HCT116 (cell line): Measurements from ENCODE around the gene KLHL5. TPM values are rescaled to one million over a fixed set of nuclear protein-coding genes. Genes with fewer than 3 reads are reported as not detected.

Experiments
- ATAC-seq: fragments of 200-7000 bp; cut with Tn5 transposase; 2 replicates; pipeline ENCODE4 v1.9.1; 2020; ENCODE audit warnings: mild to moderate bottlenecking, moderate library complexity
- BruUV-seq: library from RNA; stranded (reverse); fragments of 400-500 nt; replicated peaks from 2 replicates; lab custom pipeline; 2021; lab: Mats Ljungman, UMichigan
- CTCF ChIA-PET: fragments of 300-600 bp; sonication (Branson Sonifier 250); formaldehyde crosslinking; loops from one replicate; lab custom pipeline; 2021; ENCODE audit warnings: antibody characterized with exemption; lab: Charles Lee
- POLR2A ChIA-PET: fragments of 300-600, 350-600 bp; sonication (Branson Sonifier 250); formaldehyde crosslinking; loops from one replicate; lab custom pipeline; 2021; ENCODE audit warnings: antibody characterized with exemption; lab: Charles Lee
- RAD21 ChIA-PET, 2 experiments: fragments of 300-600 bp; sonication (Branson Sonifier 250); formaldehyde crosslinking; loops; one replicate each; lab custom pipeline; 2023; ENCODE audit warnings: low total read pairs in 2 of 2; ENCODE audit not compliant: uncharacterized antibody in 2 of 2, unreplicated experiment in 2 of 2, low non-redundant PET in 1 of 2; lab: Charles Lee
- DNase-seq: peaks from one replicate; pipeline ENCODE4 v3.0.0-alpha.2; 2010; ENCODE audit warnings: low read depth, low spot score
- H2AFZ ChIP-seq: fragments of 200-600 bp; shearing (Covaris generic), sonication (generic); 2 replicates; pipeline ENCODE4 v1.6.1; 2017; ENCODE audit warnings: low read depth, mixed run types, mixed read lengths, antibody characterized with exemption, low read length; ENCODE audit not compliant: poor library complexity, severe bottlenecking
- H3K27ac ChIP-seq: 2 replicates; pipeline ENCODE4 v1.5.1; 2012; ENCODE audit warnings: low read depth, low read length
- H3K27me3 ChIP-seq: fragments of 200-600 bp; sonication (generic); 2 replicates; pipeline ENCODE4 v1.6.1; 2016; ENCODE audit warnings: mixed run types, low read length, mixed read lengths; ENCODE audit not compliant: insufficient read depth
- H3K36me3 ChIP-seq, 2 experiments: fragments of 200-500 bp in 1 of 2; fragments of 200-600 bp in 1 of 2; sonication (Bioruptor generic) in 1 of 2; sonication (generic) in 1 of 2; 2 replicates each; pipeline versions ENCODE4 v1.5.1 to v1.6.1; 2014 to 2016; ENCODE audit warnings: low read length in 2 of 2, inconsistent platforms in 1 of 2, mixed read lengths in 1 of 2, mixed run types in 1 of 2; ENCODE audit not compliant: insufficient read depth in 2 of 2, control insufficient read depth in 1 of 2
- H3K4me1 ChIP-seq, 2 experiments: fragments of 200-600 bp in 1 of 2; sonication (generic) in 1 of 2; 2 replicates each; pipeline versions ENCODE4 v1.5.1 to v1.6.1; 2012 to 2017; ENCODE audit warnings: low read length in 2 of 2, inconsistent platforms in 1 of 2, mild to moderate bottlenecking in 1 of 2, mixed read lengths in 1 of 2, mixed run types in 1 of 2, moderate library complexity in 1 of 2; ENCODE audit not compliant: insufficient read depth in 2 of 2, control insufficient read depth in 1 of 2
- H3K4me2 ChIP-seq: fragments of 200-600 bp; sonication (generic); 2 replicates; pipeline ENCODE4 v1.6.1; 2017; ENCODE audit warnings: mixed run types, low read length, mixed read lengths
- H3K4me3 ChIP-seq, 2 experiments: fragments of 200-600 bp in 1 of 2; sonication (generic) in 1 of 2; replicated peaks in 1 of 2; 2 replicates each; pipeline ENCODE4 v1.5.1; 2011 to 2016; ENCODE audit warnings: low read length in 2 of 2, control low read depth in 1 of 2, low read depth in 1 of 2, mild to moderate bottlenecking in 1 of 2, mixed read lengths in 1 of 2, mixed run types in 1 of 2
- H3K79me2 ChIP-seq: fragments of 200-600 bp; sonication (generic); 2 replicates; pipeline ENCODE4 v1.6.1; 2017; ENCODE audit warnings: mild to moderate bottlenecking, mixed run types, low read length, moderate library complexity, mixed read lengths; ENCODE audit not compliant: insufficient read depth
- H3K9ac ChIP-seq: fragments of 200-600 bp; sonication (generic); 2 replicates; pipeline ENCODE4 v1.6.1; 2016; ENCODE audit warnings: low read length, mixed read lengths
- H3K9me2 ChIP-seq: fragments of 200-600 bp; sonication (generic), shearing (Covaris generic); 2 replicates; pipeline ENCODE4 v1.6.1; 2017; ENCODE audit warnings: mixed run types, mild to moderate bottlenecking, moderate library complexity; ENCODE audit not compliant: insufficient read depth
- H3K9me3 ChIP-seq, 2 experiments: fragments of 200-500 bp in 1 of 2; fragments of 200-600 bp in 1 of 2; sonication (Bioruptor generic) in 1 of 2; sonication (generic) in 1 of 2; 2 replicates each; pipeline ENCODE4 v1.6.1; 2014 to 2017; ENCODE audit warnings: low read length in 2 of 2, mixed read lengths in 2 of 2, inconsistent platforms in 1 of 2, low read depth in 1 of 2, mild to moderate bottlenecking in 1 of 2, mixed run types in 1 of 2, moderate library complexity in 1 of 2; ENCODE audit not compliant: control insufficient read depth in 1 of 2, insufficient read depth in 1 of 2
- H4K20me1 ChIP-seq: fragments of 200-600 bp; sonication (generic), shearing (Covaris generic); 2 replicates; pipeline ENCODE4 v1.6.1; 2017; ENCODE audit warnings: mixed run types, mild to moderate bottlenecking, moderate library complexity; ENCODE audit not compliant: insufficient read depth
- ATF3 ChIP-seq: IDR thresholded peaks from 2 replicates; pipeline ENCODE4 v1.6.1; 2012
- EGR1 ChIP-seq: IDR thresholded peaks from 2 replicates; pipeline ENCODE4 v1.6.1; 2012; ENCODE audit warnings: low read depth
- ELF1 ChIP-seq: IDR thresholded peaks from 2 replicates; pipeline ENCODE4 v1.6.1; 2012; ENCODE audit warnings: low read depth, borderline replicate concordance
- EZH2 ChIP-seq: fragments of 200-600 bp; sonication (generic); IDR thresholded peaks from 2 replicates; pipeline ENCODE4 v1.6.1; 2017; ENCODE audit warnings: antibody characterized with exemption, mixed run types
- EZH2phosphoT487 ChIP-seq: fragments of 200-600 bp; IDR thresholded peaks from 2 replicates; pipeline ENCODE4 v1.6.1; 2018; ENCODE audit warnings: antibody characterized with exemption, borderline replicate concordance
- JUND ChIP-seq: IDR thresholded peaks from 2 replicates; pipeline ENCODE4 v1.6.1; 2012
- MAX ChIP-seq: IDR thresholded peaks from 2 replicates; pipeline ENCODE4 v1.6.1; 2012
- POLR2AphosphoS5 ChIP-seq: IDR thresholded peaks from 2 replicates; pipeline ENCODE4 v1.6.1; 2011; ENCODE audit warnings: mild to moderate bottlenecking, low read depth, low read length, moderate library complexity
- REST ChIP-seq: IDR thresholded peaks from 2 replicates; pipeline ENCODE4 v1.6.1; 2012; ENCODE audit warnings: low read depth
- SIN3A ChIP-seq: IDR thresholded peaks from 2 replicates; pipeline ENCODE4 v1.6.1; 2012; ENCODE audit warnings: low read depth
- SP1 ChIP-seq: IDR thresholded peaks from 2 replicates; pipeline ENCODE4 v1.6.1; 2012; ENCODE audit warnings: low read depth
- SRF ChIP-seq: IDR thresholded peaks from 2 replicates; pipeline ENCODE4 v1.6.1; 2012; ENCODE audit warnings: low read depth
- TCF7L2 ChIP-seq: IDR thresholded peaks from 2 replicates; pipeline ENCODE4 v1.7.0; 2011; ENCODE audit warnings: borderline replicate concordance, inconsistent platforms; ENCODE audit not compliant: insufficient read depth, insufficient read length; ENCODE audit errors: extremely low read depth
- YY1 ChIP-seq: IDR thresholded peaks from 2 replicates; pipeline ENCODE4 v1.6.1; 2011; ENCODE audit warnings: low read length, low read depth, moderate library complexity, mild to moderate bottlenecking; ENCODE audit not compliant: insufficient replicate concordance; ENCODE audit errors: extremely low read depth
- ZBTB33 ChIP-seq: IDR thresholded peaks from 2 replicates; pipeline ENCODE4 v1.6.1; 2011; ENCODE audit warnings: mild to moderate bottlenecking, low read length, moderate library complexity; ENCODE audit not compliant: insufficient replicate concordance; ENCODE audit errors: extremely low read depth
- ZNF274 ChIP-seq: fragments of 200-500 bp; sonication (Bioruptor generic); IDR thresholded peaks from 2 replicates; pipeline ENCODE4 v1.6.1; 2014; ENCODE audit warnings: mild to moderate bottlenecking, low read depth, low read length, inconsistent platforms
- intact Hi-C: fragments of 100-400 bp; cut with micrococcal nuclease; formaldehyde crosslinking; loops from 2 replicates; pipeline ENCODE4 v1.10.0; 2022
- total RNA-seq: library from RNA; stranded (reverse); gene quantifications from one replicate; pipeline ENCODE4 v1.2.1, GENCODE V29; 2021; ENCODE audit not compliant: unreplicated experiment

Gene KLHL5
- total RNA-seq, 1 experiment from 2014 or later, result 20.8 TPM

- no peak overlapping the region for H3K4me2 ChIP-seq
- TF ChIP-seq ELF1, result no peak
- no peak for TF ChIP-seq ATF3
- no peak for TF ChIP-seq MAX
- TF ChIP-seq ZBTB33, result no peak
- no peak for TF ChIP-seq POLR2AphosphoS5
- TF ChIP-seq YY1, result no peak
- TF ChIP-seq ZNF274, result no peak
- TF ChIP-seq TCF7L2, result no peak
- no peak for TF ChIP-seq SP1
- TF ChIP-seq EGR1, result no peak
- TF ChIP-seq SIN3A, result no peak
- no peak for TF ChIP-seq EZH2phosphoT487
- TF ChIP-seq REST, result no peak
- TF ChIP-seq JUND, result no peak
- no peak for TF ChIP-seq EZH2
- no peak for TF ChIP-seq SRF
- TF ChIP-seq, all 23 proteins: peak for 0
- CTCF ChIA-PET, result no interaction called here
- Histone ChIP-seq H3K27me3 (no peaks in the 10 kb centered on the region), H4K20me1 (no peaks in the 10 kb centered on the region), H3K27ac (no peak overlapping the region), H2AFZ (no peak overlapping the region), H3K9me3 (no peaks in the 10 kb centered on the region), H3K4me1 (no peaks in the 10 kb centered on the region), H3K9ac (no peak overlapping the region), H3K9me2 (no peaks in the 10 kb centered on the region), H3K79me2 (no peaks in the 10 kb centered on the region), H3K36me3 (no peaks in the 10 kb centered on the region), H3K4me3 (no peak overlapping the region)
- intact Hi-C loops, result no loop called here
- no peak for ATAC-seq
- no peak for DNase-seq
- no TSS peak for BruUV-seq
- POLR2A ChIA-PET, result no interaction called here
- RAD21 ChIA-PET, result no interaction called here
These were observed 92.0 kb downstream of the KLHL5 start for GRCh38 chr4:39154009-39154408.
